PC-3 (cell line): ENCODE measurements around the gene BAIAP3.

Experiments used
- CTCF ChIP-seq: fragments of 300-600 bp; sonication (generic); conservative IDR thresholded peaks from 2 replicates; pipeline ENCODE4 v1.5.1; 2017; ENCODE audit warnings: antibody characterized with exemption, low read depth, mild to moderate bottlenecking, low read length
- EZH2phosphoT487 ChIP-seq: fragments of 300-600 bp; sonication (generic); IDR thresholded peaks from 2 replicates; pipeline ENCODE4 v1.6.1; 2018; ENCODE audit warnings: mild to moderate bottlenecking, antibody characterized with exemption, low read length, borderline replicate concordance

- no peak for TF ChIP-seq CTCF
- no peak for TF ChIP-seq EZH2phosphoT487
Measured at GRCh38 chr16:1385232-1385631, 51.8 kb downstream of the BAIAP3 start.
